GM19467 (cell line): ENCODE measurements around the gene RPSA.
"Not testable (repeated sequence)": the region's sequence is repeated elsewhere in the genome, so short reads cannot be mapped to it uniquely, and the experiment has no call there.

ENCODE experiments used
- ATAC-seq: cut with Tn5 transposase; IDR thresholded peaks from one replicate; pipeline ENCODE4 v1.9.1; 2021; ENCODE audit warnings: mild to moderate bottlenecking, moderate library complexity; ENCODE audit not compliant: unreplicated experiment

Gene RPSA

DNA sequence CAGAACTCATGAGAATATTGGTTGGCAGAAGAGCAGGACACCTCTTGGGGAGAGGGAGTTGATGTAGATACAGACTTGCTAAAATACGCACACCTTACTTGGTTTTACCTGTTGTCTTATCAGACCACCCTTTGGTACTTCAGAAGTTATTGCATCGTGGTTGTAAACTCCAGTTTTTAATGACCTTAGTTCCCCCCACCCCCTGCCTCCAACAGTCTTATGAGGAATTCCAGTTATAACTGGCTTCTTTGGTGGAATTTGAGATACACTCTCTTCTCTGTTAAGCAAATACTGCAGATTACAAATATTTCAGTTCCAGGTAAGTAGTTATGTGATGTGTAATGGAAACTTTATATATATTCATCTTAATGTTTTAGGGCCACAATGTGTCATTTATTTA, 18.4 kb upstream of the RPSA start:
- ATAC-seq, result no peak

DNA sequence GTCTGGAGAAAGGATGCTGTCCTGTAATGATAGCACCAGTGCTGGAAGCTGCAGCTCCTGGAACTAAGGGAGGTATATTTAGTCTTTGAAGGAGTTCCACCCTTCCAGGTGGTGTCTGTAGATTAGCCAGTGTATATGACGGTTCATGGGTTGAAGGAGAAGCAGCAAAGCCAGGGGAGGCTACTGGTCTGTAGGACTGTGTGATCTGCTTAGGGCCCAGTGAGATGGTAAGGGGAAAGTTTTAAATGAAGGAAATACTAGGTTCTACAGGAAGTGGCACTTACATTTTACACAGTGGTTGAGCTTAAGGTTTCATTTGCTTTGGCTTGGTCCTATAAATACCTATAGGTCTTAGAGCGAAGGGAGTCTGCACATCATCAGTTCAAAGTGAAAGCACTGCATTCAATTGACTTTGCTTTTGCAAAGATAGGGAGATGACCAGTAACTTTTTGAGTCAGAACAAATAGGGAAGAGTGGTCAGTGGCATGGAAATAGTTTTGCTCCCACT, 17.7 kb upstream of the RPSA start:
- peak; percentile 74 for ATAC-seq

- no peak for ATAC-seq
These were observed 16.3 kb upstream of the RPSA start for GRCh38 chr3:39390181-39390580.

DNA sequence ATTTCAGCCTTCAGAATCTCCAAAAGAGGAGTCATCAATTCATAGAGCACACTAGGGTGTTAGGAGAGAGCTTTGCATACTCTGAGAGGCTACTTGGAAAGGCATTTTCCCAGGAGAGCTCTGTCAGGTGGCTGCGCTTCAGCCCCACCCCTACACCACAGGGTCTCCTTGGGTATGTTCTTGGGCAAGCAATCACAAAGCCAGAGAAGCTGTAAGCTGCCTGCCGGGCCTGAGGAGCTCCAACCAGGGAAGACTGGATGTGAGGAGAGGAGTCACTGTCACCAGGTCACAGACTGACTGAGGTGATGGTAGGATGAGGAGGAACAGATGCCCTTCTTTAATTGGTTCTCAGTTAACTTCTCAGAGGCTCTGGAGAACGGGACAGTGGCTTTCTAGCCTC, 9.8 kb upstream of the RPSA start:
- ATAC-seq, result no peak

- no peak for ATAC-seq
These were observed 7.8 kb upstream of the RPSA start for GRCh38 chr3:39398700-39399099.

- ATAC-seq, result no peak
These were observed 4.5 kb upstream of the RPSA start for GRCh38 chr3:39401983-39402382.

DNA sequence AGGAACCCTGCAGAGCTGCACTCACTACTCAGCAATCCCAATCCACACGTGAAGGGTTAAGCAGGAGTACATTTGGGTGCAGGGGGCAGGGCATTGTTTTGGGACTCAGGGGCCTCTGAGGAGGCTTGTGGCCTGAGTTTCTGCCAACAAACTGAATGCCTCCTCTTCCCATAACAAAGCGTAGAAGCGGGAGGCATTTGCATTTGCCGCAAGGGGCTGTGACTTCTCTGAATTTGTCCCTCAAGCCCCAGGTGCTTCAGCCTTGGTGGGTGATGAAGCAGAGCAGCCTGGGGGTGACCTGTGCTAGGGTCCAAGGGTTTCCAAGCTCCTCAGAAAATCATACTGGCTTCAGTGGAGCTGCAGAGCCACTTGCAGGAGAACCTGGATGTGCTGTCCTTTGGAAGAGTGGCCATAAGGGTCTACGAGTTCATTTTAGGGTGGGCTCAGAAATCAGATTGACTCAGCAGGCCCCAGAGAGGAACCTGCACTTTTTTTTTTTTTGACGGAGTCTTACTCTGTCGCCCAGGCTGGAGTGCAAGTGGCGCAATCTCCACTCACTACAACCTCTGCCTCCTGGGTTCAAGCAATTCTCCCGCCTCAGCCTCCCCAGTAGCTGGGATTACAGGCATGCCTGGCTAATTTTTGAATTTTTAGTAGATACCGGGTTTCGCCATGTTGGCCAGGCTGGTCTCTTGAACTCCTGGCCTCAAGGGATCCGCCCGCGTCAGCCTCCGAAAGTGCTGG, 1.4 kb upstream of the RPSA start:
- no peak for ATAC-seq

- no peak for ATAC-seq
These were observed 693 bp upstream of the RPSA start for GRCh38 chr3:39405687-39406367.

DNA sequence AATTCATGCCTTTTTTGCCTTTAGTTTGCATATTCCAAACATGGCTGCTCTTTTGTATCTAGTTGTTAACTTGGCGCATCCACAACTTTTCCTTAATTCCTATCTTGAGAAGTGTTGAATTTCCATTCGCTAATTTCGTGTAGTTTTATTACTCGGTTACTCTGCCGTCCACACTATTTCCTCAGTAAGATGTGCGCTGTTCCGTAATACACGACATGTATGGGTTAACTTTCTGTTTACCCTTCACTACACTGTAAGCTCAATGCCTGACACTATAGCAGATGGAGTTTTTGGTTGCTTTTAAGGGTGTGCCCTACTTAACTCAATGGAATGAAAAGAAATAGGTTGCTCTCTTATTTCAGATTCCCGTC, 724 bp downstream of the RPSA start:
- ATAC-seq, result no peak

- ATAC-seq, result no peak
These were observed 1.4 kb downstream of the RPSA start for GRCh38 chr3:39407773-39408492.

DNA sequence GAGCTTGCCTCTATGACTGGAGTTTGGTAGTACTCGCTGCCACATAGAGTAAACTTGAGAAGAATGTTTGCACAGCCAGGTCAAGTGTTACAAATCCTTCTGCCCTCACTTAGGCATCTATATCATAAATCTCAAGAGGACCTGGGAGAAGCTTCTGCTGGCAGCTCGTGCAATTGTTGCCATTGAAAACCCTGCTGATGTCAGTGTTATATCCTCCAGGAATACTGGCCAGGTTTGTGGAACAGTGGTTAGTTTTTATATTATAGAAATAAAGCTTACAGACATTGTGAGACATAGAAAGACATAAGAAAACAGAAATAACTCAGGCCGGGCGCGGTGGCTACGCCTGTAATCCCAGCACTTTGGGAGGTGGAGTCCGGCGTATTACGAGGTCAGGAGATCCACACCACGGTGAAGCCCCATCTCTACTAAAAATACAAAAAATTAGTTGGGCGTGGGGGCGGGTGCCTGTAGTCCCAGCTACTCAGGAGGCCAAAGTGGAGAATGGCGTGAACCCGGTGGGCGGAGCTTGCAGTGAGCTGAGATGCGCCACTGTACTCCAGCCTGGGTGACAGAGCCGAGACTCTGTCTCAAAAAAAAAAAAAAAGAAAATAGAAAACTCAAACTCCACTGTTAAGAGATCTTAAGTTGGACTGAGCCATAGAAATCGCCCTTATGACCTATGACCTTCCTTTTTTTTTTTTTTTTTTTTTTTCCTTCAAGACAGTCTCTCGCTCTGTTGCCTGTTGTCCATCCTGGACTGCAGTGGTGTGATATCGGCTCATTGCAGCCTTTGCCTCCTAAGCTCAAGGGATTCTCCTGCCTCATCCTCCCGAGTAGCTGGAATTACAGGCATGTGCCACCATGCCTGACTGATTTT, 2.2 kb downstream of the RPSA start:
- ATAC-seq, result no peak

- ATAC-seq, result no peak
These were observed 3.1 kb downstream of the RPSA start for GRCh38 chr3:39409514-39410136.

DNA sequence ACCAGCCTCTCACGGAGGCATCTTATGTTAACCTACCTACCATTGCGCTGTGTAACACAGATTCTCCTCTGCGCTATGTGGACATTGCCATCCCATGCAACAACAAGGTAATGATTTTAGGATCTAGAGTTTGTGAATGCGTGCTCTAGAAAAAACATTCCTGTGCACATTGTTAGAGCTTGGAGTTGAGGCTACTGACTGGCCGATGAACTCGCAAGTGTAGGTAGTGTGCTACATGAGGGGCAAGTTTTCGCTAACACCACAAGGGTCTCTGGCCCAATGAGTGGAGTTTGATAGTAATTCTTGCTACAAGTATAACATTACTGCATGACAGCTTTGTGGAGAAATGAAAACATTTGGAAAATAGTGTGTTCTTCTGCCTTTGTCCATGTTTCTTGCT, 4.4 kb downstream of the RPSA start:
- no peak for ATAC-seq

GRCh38 chr3:39412668-39413260, 6.2 kb downstream of the RPSA start:
- no peak for ATAC-seq

DNA sequence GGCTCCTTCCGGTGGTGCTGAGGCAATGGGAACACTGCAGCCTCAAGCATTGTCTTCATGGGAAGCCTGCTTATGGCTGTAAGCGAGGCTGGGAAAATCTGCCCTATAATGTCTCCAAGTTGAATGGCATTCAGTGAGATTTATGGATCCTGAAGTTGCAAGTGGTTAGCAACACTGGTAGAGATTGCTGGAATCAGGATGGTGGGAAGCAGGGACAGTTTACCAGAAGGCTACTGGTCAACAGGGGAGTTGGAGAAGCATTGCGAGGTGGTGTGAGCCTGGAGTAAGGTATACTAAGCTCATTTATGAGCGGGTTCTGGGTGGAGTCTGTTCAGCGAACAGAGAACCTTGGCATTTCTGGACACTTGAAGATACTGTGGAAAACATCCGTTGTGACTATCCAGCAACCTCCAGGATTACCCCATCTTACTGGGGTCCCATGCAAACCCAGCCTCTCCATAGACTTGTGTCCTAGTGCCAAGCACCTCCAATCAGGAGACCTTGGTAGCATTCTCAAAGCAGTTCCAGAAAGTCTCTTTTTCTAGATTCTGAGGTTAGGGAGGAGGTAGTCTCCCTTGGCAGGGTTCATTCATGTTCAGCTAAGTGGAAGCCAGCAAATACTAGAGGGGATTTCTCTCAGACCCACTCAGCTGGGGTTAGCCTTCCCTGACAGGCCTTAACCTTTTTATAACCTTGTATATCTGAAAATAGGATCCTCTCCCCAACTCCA, 7.3 kb downstream of the RPSA start:
- ATAC-seq, result no peak

DNA sequence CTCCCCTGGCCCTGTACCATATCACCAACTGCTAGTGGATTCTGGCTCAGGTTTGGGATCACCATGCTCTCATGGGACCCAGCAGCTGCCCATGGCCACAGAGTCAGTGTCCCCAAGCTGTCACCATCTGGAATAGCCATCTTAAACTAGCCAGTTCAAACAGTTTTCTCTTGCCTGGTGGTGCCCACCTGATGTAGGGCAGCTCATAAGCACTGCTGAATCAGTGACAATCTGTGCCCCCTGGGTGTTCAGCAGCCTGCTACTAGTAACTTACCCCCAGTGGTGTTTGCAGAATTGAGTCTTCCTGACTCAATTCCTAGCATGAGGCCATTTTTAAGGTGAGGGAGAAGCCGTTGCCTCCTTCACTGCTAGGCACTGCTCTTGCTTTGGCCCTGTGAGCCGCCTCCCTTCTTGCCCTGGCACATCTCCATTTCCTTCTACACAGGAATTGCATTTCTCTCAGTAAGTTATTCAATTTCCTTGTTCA, 7.9 kb downstream of the RPSA start:
- no peak for ATAC-seq

GRCh38 chr3:39415302-39415701, 8.8 kb downstream of the RPSA start:
- not testable (repeated sequence) for ATAC-seq

GRCh38 chr3:39415983-39416382, 9.5 kb downstream of the RPSA start:
- no peak for ATAC-seq

DNA sequence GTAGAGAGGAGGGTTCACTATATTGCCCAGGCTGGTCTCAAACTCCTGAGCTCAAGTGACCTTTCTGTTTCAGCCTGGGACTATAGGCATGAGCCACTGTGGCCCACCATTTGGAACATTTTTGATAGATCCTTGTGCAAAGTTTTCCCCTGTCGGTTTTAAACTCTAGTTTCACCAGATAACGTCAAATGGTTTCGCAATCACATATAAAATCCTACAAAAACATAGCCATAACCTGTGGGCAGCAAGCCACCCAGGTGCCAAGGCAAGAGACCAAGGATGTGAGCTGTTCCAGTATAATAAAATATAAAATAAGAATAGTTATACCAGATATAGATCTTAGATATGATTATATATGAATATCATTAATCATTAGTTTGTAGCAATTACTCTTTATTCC, 10.5 kb downstream of the RPSA start:
- ATAC-seq, result not testable (repeated sequence)
